Astrocyte (in vitro differentiated cells and primary cell): ENCODE data around the gene PCBP2. TPM values are rescaled to one million over a fixed set of nuclear protein-coding genes. Genes with fewer than 3 reads are reported as not detected.

Experiments used
- DNase-seq: peaks from one replicate; pipeline ENCODE4 v3.0.0-alpha.2; 2010; ENCODE audit warnings: low read depth
- FAIRE-seq: peaks from 2 replicates; lab custom pipeline; 2011; peaks lifted over from hg19 to GRCh38; lab: Jason Lieb, UNC
- H2AFZ ChIP-seq: 2 replicates; pipeline ENCODE4 v1.6.0; 2012; ENCODE audit warnings: low read depth, low read length, inconsistent platforms
- H3K27ac ChIP-seq: 2 replicates; pipeline ENCODE4 v1.5.1; 2011; ENCODE audit warnings: low read depth, low read length, inconsistent platforms
- H3K27me3 ChIP-seq: 2 replicates; pipeline ENCODE4 v1.6.0; 2011; ENCODE audit warnings: low read length, inconsistent platforms; ENCODE audit not compliant: insufficient read depth
- H3K36me3 ChIP-seq: 2 replicates; pipeline ENCODE4 v1.5.1; 2011; ENCODE audit warnings: low read length, inconsistent platforms; ENCODE audit not compliant: insufficient read depth
- H3K4me1 ChIP-seq: 2 replicates; pipeline ENCODE4 v1.5.1; 2011; ENCODE audit warnings: low read length, inconsistent platforms; ENCODE audit not compliant: insufficient read depth
- H3K4me2 ChIP-seq: 2 replicates; pipeline ENCODE4 v1.6.0; 2012; ENCODE audit warnings: low read length, inconsistent platforms
- H3K4me3 ChIP-seq: 2 replicates; pipeline ENCODE4 v1.5.1; 2011; ENCODE audit warnings: low read depth, mild to moderate bottlenecking, low read length, inconsistent platforms; ENCODE audit not compliant: insufficient read depth
- H3K79me2 ChIP-seq: 2 replicates; pipeline ENCODE4 v1.6.0; 2012; ENCODE audit warnings: mild to moderate bottlenecking, low read length, inconsistent platforms; ENCODE audit not compliant: insufficient read depth
- H3K9ac ChIP-seq: 2 replicates; pipeline ENCODE4 v1.6.0; 2012; ENCODE audit warnings: mild to moderate bottlenecking, low read length, inconsistent platforms
- H3K9me3 ChIP-seq: 2 replicates; pipeline ENCODE4 v1.5.1; 2012; ENCODE audit warnings: low read depth, mild to moderate bottlenecking, low read length, inconsistent platforms; ENCODE audit not compliant: insufficient read depth
- H4K20me1 ChIP-seq: 2 replicates; pipeline ENCODE4 v1.6.0; 2012; ENCODE audit warnings: low read length, inconsistent platforms; ENCODE audit not compliant: insufficient read depth
- H3K27ac Mint-ChIP-seq: one replicate; pipeline ENCODE4 v1.8.0; 2021; ENCODE audit warnings: mild to moderate bottlenecking, mixed read lengths; ENCODE audit not compliant: unreplicated experiment
- H3K27me3 Mint-ChIP-seq: one replicate; pipeline ENCODE4 v1.8.0; 2021; ENCODE audit warnings: low read depth, mixed read lengths; ENCODE audit not compliant: unreplicated experiment
- H3K36me3 Mint-ChIP-seq: one replicate; pipeline ENCODE4 v1.8.0; 2021; ENCODE audit warnings: low read depth, mixed read lengths; ENCODE audit not compliant: unreplicated experiment
- H3K4me1 Mint-ChIP-seq: one replicate; pipeline ENCODE4 v1.8.0; 2021; ENCODE audit warnings: low read depth, mixed read lengths; ENCODE audit not compliant: unreplicated experiment
- H3K4me3 Mint-ChIP-seq: one replicate; pipeline ENCODE4 v1.8.0; 2021; ENCODE audit warnings: mild to moderate bottlenecking, moderate library complexity, mixed read lengths; ENCODE audit not compliant: unreplicated experiment
- H3K9me3 Mint-ChIP-seq: one replicate; pipeline ENCODE4 v1.8.0; 2021; ENCODE audit warnings: mild to moderate bottlenecking, mixed read lengths; ENCODE audit not compliant: unreplicated experiment
- CTCF ChIP-seq: IDR thresholded peaks from 2 replicates; pipeline ENCODE4 v1.5.1; 2011; ENCODE audit warnings: low read depth, mild to moderate bottlenecking, inconsistent platforms, low read length, moderate library complexity; ENCODE audit not compliant: insufficient read depth
- EZH2 ChIP-seq: IDR thresholded peaks from 2 replicates; pipeline ENCODE4 v1.6.1; 2012; ENCODE audit warnings: mild to moderate bottlenecking, low read length, inconsistent platforms; ENCODE audit not compliant: insufficient read depth
- total RNA-seq: library from RNA; stranded (reverse); gene quantifications from 2 replicates; pipeline ENCODE4 v1.2.1, GENCODE V29; 2021

PCBP2 gene
- total RNA-seq, 1 donor from 2014 or later: 733 TPM

GRCh38 chr12:53476769-53477209 is 24.9 kb downstream of the PCBP2 start:
- FAIRE-seq (no peak), DNase-seq (no peak)
- Mint-ChIP-seq H3K27me3 (no peaks in the 10 kb centered on the region), H3K4me1 (peaks cover 53% of the 10 kb centered on the region), H3K4me3 (no peak overlapping the region), H3K27ac (peak overlapping the region; percentile 78), H3K9me3 (no peaks in the 10 kb centered on the region), H3K36me3 (peaks cover 24% of the 10 kb centered on the region)
- Histone ChIP-seq H2AFZ (no peak overlapping the region), H3K36me3 (peaks cover 80% of the 10 kb centered on the region), H3K4me2 (no peak overlapping the region), H4K20me1 (peaks cover 98% of the 10 kb centered on the region), H3K4me3 (no peak overlapping the region), H3K9me3 (no peaks in the 10 kb centered on the region), H3K27me3 (no peaks in the 10 kb centered on the region), H3K27ac (no peak overlapping the region), H3K9ac (no peak overlapping the region), H3K79me2 (peaks cover 74% of the 10 kb centered on the region), H3K4me1 (peaks cover 19% of the 10 kb centered on the region)
- TF ChIP-seq EZH2 (no peak), CTCF (no peak)

GRCh38 chr12:53478865-53479264 is 27.0 kb downstream of the PCBP2 start:
- Histone ChIP-seq H3K4me2 (no peak overlapping the region), H3K9ac (peak overlapping the region; percentile 28), H3K9me3 (no peaks in the 10 kb centered on the region), H4K20me1 (peaks cover 97% of the 10 kb centered on the region), H3K4me3 (no peak overlapping the region), H3K79me2 (peaks cover 54% of the 10 kb centered on the region), H3K27me3 (no peaks in the 10 kb centered on the region), H3K27ac (peak overlapping the region; percentile 16), H3K4me1 (peaks cover 20% of the 10 kb centered on the region), H3K36me3 (peaks cover 79% of the 10 kb centered on the region), H2AFZ (no peak overlapping the region)
- H3K36me3 Mint-ChIP-seq: peaks cover 27% of the 10 kb centered on the region
- no peak for FAIRE-seq
- peak overlapping the region; percentile 53 for H3K27ac Mint-ChIP-seq
- H3K9me3 Mint-ChIP-seq: no peaks in the 10 kb centered on the region
- DNase-seq: no peak
- TF ChIP-seq CTCF: no peak
- no peak for TF ChIP-seq EZH2
- no peaks in the 10 kb centered on the region for H3K27me3 Mint-ChIP-seq
- H3K4me3 Mint-ChIP-seq: no peak overlapping the region
- peaks cover 48% of the 10 kb centered on the region for H3K4me1 Mint-ChIP-seq

- TF ChIP-seq CTCF (no peak), EZH2 (no peak)
These were observed 27.4 kb downstream of the PCBP2 start for GRCh38 chr12:53479331-53479730.

More at GRCh38 chr12:53479331-53479730, 27.4 kb downstream of the PCBP2 start:
- peak overlapping the region; percentile 28 for H3K9ac ChIP-seq
- peaks cover 75% of the 10 kb centered on the region for H3K36me3 ChIP-seq
- no peak overlapping the region for H3K4me2 ChIP-seq
- peaks cover 26% of the 10 kb centered on the region for H3K36me3 Mint-ChIP-seq
- H3K4me1 Mint-ChIP-seq: peaks cover 44% of the 10 kb centered on the region
- H3K4me3 Mint-ChIP-seq: no peak overlapping the region
- H3K4me1 ChIP-seq: peaks cover 20% of the 10 kb centered on the region
- H3K27me3 Mint-ChIP-seq: no peaks in the 10 kb centered on the region
- no peak overlapping the region for H3K4me3 ChIP-seq
- no peak for DNase-seq
- peaks cover 49% of the 10 kb centered on the region for H3K79me2 ChIP-seq
- no peak overlapping the region for H2AFZ ChIP-seq
- FAIRE-seq: no peak
- H3K27me3 ChIP-seq: no peaks in the 10 kb centered on the region
- no peaks in the 10 kb centered on the region for H3K9me3 Mint-ChIP-seq
- H3K27ac ChIP-seq: peak overlapping the region; percentile 16
- H3K27ac Mint-ChIP-seq: peak overlapping the region; percentile 75
- peaks cover 97% of the 10 kb centered on the region for H4K20me1 ChIP-seq
- no peaks in the 10 kb centered on the region for H3K9me3 ChIP-seq
